Lower lobe of right lung (tissue), 2 donors: ENCODE measurements around the gene MGAT5. TPM values are rescaled to one million over a fixed set of nuclear protein-coding genes. Genes with fewer than 3 reads are reported as not detected.
A peak's percentile ranks its signal among the peaks of the same experiment; 100 is the strongest.

Experiments used
- ATAC-seq, 2 donors: fragments of 200-7000 bp; cut with Tn5 transposase; one replicate each; pipeline ENCODE4 v1.9.1; 2020 to 2022; ENCODE audit warnings: mild to moderate bottlenecking in 2 of 2, moderate library complexity in 2 of 2
- DNase-seq: peaks from one replicate; pipeline ENCODE4 v3.0.0-alpha.2; 2020
- H3K27ac ChIP-seq: fragments of 200-600 bp; one replicate; pipeline ENCODE4 v1.8.0; 2022
- H3K27me3 ChIP-seq: fragments of 200-600 bp; one replicate; pipeline ENCODE4 v1.8.0; 2022; ENCODE audit warnings: low read depth
- H3K36me3 ChIP-seq: fragments of 200-600 bp; one replicate; pipeline ENCODE4 v1.8.0; 2022; ENCODE audit warnings: mild to moderate bottlenecking
- H3K4me1 ChIP-seq: fragments of 200-600 bp; one replicate; pipeline ENCODE4 v1.8.0; 2022
- H3K4me3 ChIP-seq: fragments of 200-600 bp; one replicate; pipeline ENCODE4 v1.8.0; 2022; ENCODE audit warnings: mild to moderate bottlenecking
- H3K9me3 ChIP-seq: fragments of 200-600 bp; one replicate; pipeline ENCODE4 v1.8.0; 2022
- intact Hi-C: fragments of 100-400 bp; cut with DNase I; formaldehyde crosslinking; loops from one replicate; pipeline ENCODE4 v1.11.0; 2022
- total RNA-seq: library from RNA; stranded (reverse); fragmentation: NEBNext Ultra II Directional; extraction: Animal tissue kit (Norgen Biotek cat#: 25700); gene quantifications from one replicate; pipeline ENCODE4 v1.2.1, GENCODE V29; 2021
- TF ChIP-seq, protein P1 (sequence below): fragments of 200-600 bp; IDR thresholded peaks from one replicate; pipeline ENCODE4 v1.8.0; 2022; ENCODE audit warnings: antibody characterized with exemption, mild to moderate bottlenecking
- donor health status: DM: no; HTN: yes; CAD: no; lungs with severe emphysema.

MGAT5 gene
- total RNA-seq, 1 donor from 2014 or later: 61.7 TPM

DNA sequence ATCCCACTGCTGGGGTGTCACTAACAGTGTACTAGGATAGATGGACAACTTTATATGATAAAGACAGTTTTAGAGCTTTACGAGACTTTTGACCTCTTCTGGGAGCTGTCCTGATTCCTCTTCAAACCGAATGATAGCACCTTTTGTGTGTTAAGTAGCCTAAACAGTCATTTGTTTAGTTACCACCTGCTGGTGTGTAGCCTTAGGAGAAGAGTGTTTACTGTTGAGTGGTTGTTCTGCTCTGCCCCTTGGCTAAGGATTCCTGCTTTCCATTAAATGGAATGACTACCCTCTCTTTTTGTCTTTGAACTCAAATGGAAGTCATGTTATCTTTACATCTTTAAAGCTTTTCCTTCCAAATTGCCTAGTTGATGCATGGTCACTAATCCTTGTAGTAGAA is 28.0 kb upstream of the MGAT5 start:
- Histone ChIP-seq H3K9me3 (peaks cover 12% of the 10 kb centered on the region), H3K27ac (no peak overlapping the region), H3K4me1 (no peaks in the 10 kb centered on the region), H3K4me3 (no peak overlapping the region), H3K27me3 (no peaks in the 10 kb centered on the region), H3K36me3 (no peaks in the 10 kb centered on the region)
- ATAC-seq (no peak), DNase-seq (no peak)
- intact Hi-C loops: no loop called here
- TF ChIP-seq, protein P1, sequence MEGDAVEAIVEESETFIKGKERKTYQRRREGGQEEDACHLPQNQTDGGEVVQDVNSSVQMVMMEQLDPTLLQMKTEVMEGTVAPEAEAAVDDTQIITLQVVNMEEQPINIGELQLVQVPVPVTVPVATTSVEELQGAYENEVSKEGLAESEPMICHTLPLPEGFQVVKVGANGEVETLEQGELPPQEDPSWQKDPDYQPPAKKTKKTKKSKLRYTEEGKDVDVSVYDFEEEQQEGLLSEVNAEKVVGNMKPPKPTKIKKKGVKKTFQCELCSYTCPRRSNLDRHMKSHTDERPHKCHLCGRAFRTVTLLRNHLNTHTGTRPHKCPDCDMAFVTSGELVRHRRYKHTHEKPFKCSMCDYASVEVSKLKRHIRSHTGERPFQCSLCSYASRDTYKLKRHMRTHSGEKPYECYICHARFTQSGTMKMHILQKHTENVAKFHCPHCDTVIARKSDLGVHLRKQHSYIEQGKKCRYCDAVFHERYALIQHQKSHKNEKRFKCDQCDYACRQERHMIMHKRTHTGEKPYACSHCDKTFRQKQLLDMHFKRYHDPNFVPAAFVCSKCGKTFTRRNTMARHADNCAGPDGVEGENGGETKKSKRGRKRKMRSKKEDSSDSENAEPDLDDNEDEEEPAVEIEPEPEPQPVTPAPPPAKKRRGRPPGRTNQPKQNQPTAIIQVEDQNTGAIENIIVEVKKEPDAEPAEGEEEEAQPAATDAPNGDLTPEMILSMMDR: no peak

DNA sequence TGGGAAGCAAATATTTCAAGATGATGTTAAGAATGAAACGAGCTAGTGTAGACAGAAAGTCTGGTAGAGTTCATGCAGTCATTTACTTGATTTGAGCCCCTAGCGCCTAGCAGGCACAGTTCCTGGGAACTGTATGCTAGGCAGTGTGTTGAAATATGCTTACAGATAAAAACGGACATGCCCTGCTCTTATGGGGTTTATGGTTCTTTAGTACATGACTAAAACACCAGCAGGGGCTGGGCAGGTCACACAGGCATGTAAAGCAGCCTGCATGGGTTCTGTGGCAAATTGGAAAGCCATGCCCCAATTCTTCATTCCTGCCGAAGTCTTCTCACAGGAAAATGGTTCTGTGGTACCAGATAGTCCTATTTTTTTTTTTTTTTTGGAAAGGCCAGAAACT is 27.3 kb upstream of the MGAT5 start:
- DNase-seq: no peak
- ATAC-seq: no peak
- H3K27me3 ChIP-seq: no peaks in the 10 kb centered on the region
- no peaks in the 10 kb centered on the region for H3K4me1 ChIP-seq
- intact Hi-C loops: no loop called here
- H3K36me3 ChIP-seq: no peaks in the 10 kb centered on the region
- TF ChIP-seq, protein P1: no peak
- H3K4me3 ChIP-seq: no peak overlapping the region
- H3K27ac ChIP-seq: no peak overlapping the region
- H3K9me3 ChIP-seq: peaks cover 12% of the 10 kb centered on the region

DNA sequence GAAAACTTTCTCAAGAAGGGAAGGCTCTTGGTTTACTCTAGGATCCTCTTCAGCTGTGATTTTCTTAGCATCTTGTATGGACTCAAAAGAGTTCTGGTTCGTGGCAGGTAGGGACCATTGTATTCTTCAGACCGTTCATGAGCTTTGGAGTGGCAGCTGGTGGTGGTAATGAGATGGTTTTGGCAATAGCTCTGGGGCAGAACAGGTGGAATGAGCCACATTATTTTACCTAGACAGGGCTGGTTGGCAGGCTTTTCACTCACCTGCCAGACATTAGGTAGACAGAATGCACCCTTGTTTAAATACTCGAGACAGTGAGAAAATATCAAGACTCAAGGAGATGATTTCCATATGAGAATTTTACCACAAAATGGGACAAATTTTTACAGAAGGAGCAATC is 26.2 kb upstream of the MGAT5 start:
- Histone ChIP-seq H3K4me1 (peaks cover 6% of the 10 kb centered on the region), H3K9me3 (peaks cover 12% of the 10 kb centered on the region), H3K4me3 (no peak overlapping the region), H3K27ac (no peak overlapping the region), H3K36me3 (no peaks in the 10 kb centered on the region), H3K27me3 (no peaks in the 10 kb centered on the region)
- DNase-seq (no peak), ATAC-seq (no peak)
- TF ChIP-seq, protein P1: no peak
- intact Hi-C loops: no loop called here

DNA sequence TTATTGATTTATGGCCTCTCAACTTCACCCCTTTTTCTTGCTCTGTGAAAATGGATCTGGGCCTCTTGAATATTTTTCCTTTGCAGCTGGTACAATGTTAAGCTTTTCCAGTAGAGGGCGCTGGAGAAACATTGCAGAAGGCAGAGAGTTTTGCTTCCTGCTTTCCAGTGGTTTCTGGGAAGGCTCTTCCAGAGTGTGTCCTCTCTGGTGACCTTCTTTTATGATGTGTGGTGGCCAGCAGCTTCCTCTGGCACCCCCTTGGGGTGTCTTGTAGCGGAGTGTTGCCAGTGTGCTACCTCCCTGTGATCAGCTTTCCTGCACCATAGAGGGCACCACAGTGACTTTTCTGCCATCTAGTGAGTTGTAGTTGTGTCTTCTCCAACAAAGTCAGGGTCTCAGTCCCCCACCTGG is 25.4 kb upstream of the MGAT5 start:
- Histone ChIP-seq H3K27me3 (no peaks in the 10 kb centered on the region), H3K9me3 (peaks cover 12% of the 10 kb centered on the region), H3K36me3 (no peaks in the 10 kb centered on the region), H3K4me3 (no peak overlapping the region), H3K4me1 (peaks cover 11% of the 10 kb centered on the region), H3K27ac (no peak overlapping the region)
- ATAC-seq (no peak), DNase-seq (no peak)
- TF ChIP-seq, protein P1: peak; percentile 42
- intact Hi-C loops: no loop called here

DNA sequence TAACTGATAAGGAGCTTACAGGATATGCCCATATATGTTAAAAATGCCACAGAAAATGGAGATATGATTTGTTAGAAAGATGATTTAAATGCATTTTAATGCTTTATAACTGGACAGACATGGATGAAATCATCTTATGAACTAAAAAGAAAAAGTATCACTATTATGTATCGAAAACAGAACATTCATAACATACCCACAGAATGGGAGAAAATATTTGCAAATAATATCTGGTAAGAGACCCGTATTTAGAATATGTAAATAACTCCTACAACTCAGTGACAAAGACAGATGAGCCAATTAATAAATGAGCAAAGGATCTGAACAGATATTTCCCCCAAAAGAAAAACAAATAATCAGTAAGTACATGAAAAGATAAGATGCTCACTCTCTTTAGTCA is 24.3 kb upstream of the MGAT5 start:
- Histone ChIP-seq H3K4me1 (peaks cover 21% of the 10 kb centered on the region), H3K27me3 (no peaks in the 10 kb centered on the region), H3K27ac (no peak overlapping the region), H3K4me3 (no peak overlapping the region), H3K9me3 (peaks cover 12% of the 10 kb centered on the region), H3K36me3 (no peaks in the 10 kb centered on the region)
- ATAC-seq (no peak), DNase-seq (no peak)
- intact Hi-C loops: no loop called here
- TF ChIP-seq, protein P1: no peak

DNA sequence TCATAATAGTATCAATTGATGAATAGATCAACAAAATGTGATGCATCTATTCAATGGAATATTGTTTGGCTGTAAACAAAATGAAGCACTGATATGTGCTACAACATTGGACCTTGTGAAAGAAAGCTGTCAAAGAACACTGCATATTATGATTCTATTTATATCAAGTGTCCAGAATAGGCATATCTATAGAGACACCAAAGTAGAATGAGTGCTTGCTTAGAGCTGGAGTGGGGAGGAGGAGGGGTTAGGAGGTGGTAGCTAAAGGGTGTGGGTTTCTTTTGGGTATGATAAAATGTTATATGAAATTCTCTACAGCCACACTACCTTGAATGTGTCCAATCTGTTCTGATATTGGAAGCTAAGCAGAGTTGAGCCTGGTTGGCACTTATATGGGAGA is 23.0 kb upstream of the MGAT5 start:
- ATAC-seq (no peak), DNase-seq (no peak)
- TF ChIP-seq, protein P1: no peak
- no peak overlapping the region for H3K4me3 ChIP-seq
- H3K27me3 ChIP-seq: no peaks in the 10 kb centered on the region
- intact Hi-C loops: no loop called here
- H3K4me1 ChIP-seq: peaks cover 21% of the 10 kb centered on the region
- peaks cover 12% of the 10 kb centered on the region for H3K9me3 ChIP-seq
- H3K36me3 ChIP-seq: no peaks in the 10 kb centered on the region
- H3K27ac ChIP-seq: no peak overlapping the region
